Gastrocnemius medialis (tissue), 4 donors: ENCODE measurements around the gene GRXCR2. TPM values are rescaled to one million over a fixed set of nuclear protein-coding genes. Genes with fewer than 3 reads are reported as not detected.

ENCODE experiments used
- ATAC-seq, 2 donors: fragments of 150-250 bp; one replicate each; pipeline ENCODE4 v1.9.1; 2016
- DNase-seq, 2 donors: peaks; one replicate each; pipeline ENCODE4 v3.0.0-alpha.2; 2019
- H3K27ac ChIP-seq, 4 donors: fragments of 200-600 bp; sonication (generic); 1 replicate in 1 of 4; 2 replicates in 3 of 4; pipeline ENCODE4 v1.5.1; 2016 to 2018; ENCODE audit warnings: mild to moderate bottlenecking in 2 of 4, moderate library complexity in 1 of 4
- H3K27me3 ChIP-seq, 3 donors: fragments of 200-600 bp; sonication (generic) in 2 of 3; 1 replicate in 1 of 3; 2 replicates in 2 of 3; pipeline versions ENCODE4 v1.5.1 to v1.6.0; 2016 to 2019; ENCODE audit warnings: mild to moderate bottlenecking in 1 of 3, moderate library complexity in 1 of 3
- H3K36me3 ChIP-seq, 2 donors: fragments of 200-600 bp; sonication (generic) in 1 of 2; one replicate each; pipeline ENCODE4 v1.5.1; 2017 to 2018
- H3K4me1 ChIP-seq, 2 donors: fragments of 200-600 bp; sonication (generic) in 1 of 2; one replicate each; pipeline ENCODE4 v1.5.1; 2016 to 2017; ENCODE audit warnings: mild to moderate bottlenecking in 2 of 2
- H3K4me3 ChIP-seq, 4 donors: fragments of 200-600 bp; sonication (generic) in 3 of 4; 1 replicate in 1 of 4; 2 replicates in 3 of 4; pipeline ENCODE4 v1.5.1; 2016 to 2019; ENCODE audit warnings: mild to moderate bottlenecking in 2 of 4
- H3K9me3 ChIP-seq, 3 donors: fragments of 200-600 bp; sonication (generic) in 2 of 3; 1 replicate in 1 of 3; 2 replicates in 2 of 3; pipeline ENCODE4 v1.5.1; 2016 to 2019
- POLR2A ChIP-seq, 2 donors: fragments of 450-650 bp; IDR thresholded peaks; one replicate each; pipeline ENCODE4 v1.6.1; 2017; ENCODE audit warnings: antibody characterized with exemption in 2 of 2, mild to moderate bottlenecking in 2 of 2, moderate library complexity in 2 of 2
- in situ Hi-C, 4 donors: fragments of 200-750 bp; cut with MboI; loops; one replicate each; pipeline versions ENCODE4 v1.15.0 to v1.8.0; 2017; ENCODE audit warnings: low sequenced_read_pairs in 4 of 4
- intact Hi-C: fragments of 100-400 bp; cut with DNase I; formaldehyde crosslinking; loops from one replicate; pipeline ENCODE4 v1.15.1; 2023; ENCODE audit warnings: low total_unique reads
- total RNA-seq, 4 donors: library from RNA; depleted of rRNA; stranded (reverse); fragments of >200 nt; gene quantifications; one replicate each; pipeline versions ENCODE4 v1.1.0 to v1.2.3, GENCODE V29; 2016
- TF ChIP-seq, protein P1 (sequence below), 5 experiments: fragments of 450-650 bp in 3 of 5; fragments of 200-600 bp in 2 of 5; sonication (generic) in 2 of 5; IDR thresholded peaks in 4 of 5; conservative IDR thresholded peaks in 1 of 5; 1 replicate in 4 of 5; 2 replicates in 1 of 5; pipeline ENCODE4 v1.5.1; 2016 to 2019; ENCODE audit warnings: antibody characterized with exemption in 5 of 5, mild to moderate bottlenecking in 3 of 5, moderate library complexity in 3 of 5

Gene GRXCR2, protein sequence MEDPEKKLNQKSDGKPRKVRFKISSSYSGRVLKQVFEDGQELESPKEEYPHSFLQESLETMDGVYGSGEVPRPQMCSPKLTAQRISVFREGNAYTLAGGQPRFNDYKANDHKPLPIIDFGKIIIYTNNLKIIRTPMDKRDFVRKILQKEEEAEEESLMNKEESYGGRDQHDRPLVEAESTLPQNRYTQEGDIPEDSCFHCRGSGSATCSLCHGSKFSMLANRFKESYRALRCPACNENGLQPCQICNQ
- total RNA-seq = not detected

DNA sequence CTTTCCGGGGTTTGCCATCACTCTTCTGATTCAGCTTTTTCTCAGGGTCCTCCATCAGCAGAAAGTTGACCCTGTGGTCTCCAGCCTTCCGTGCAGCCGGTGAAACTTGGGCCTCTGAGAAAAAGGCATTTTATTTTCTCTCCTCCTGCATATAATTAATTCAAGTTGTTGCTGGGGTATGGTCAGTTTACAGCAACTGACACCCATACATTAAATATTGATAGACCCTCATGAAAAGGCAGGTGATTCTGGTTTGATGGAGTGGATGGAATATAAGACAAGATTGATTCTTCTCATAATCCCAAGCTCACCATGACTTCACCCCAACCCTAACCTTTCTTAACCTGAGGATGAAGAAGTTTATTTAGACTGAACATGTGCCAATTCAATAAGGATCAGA is at the start of gene GRXCR2:
TSS of gene GRXCR2 (minus strand) at position 101 of the 400 bp plus-strand sequence. CDS start at position 55, 46 bp downstream.
- TF ChIP-seq, protein P1, sequence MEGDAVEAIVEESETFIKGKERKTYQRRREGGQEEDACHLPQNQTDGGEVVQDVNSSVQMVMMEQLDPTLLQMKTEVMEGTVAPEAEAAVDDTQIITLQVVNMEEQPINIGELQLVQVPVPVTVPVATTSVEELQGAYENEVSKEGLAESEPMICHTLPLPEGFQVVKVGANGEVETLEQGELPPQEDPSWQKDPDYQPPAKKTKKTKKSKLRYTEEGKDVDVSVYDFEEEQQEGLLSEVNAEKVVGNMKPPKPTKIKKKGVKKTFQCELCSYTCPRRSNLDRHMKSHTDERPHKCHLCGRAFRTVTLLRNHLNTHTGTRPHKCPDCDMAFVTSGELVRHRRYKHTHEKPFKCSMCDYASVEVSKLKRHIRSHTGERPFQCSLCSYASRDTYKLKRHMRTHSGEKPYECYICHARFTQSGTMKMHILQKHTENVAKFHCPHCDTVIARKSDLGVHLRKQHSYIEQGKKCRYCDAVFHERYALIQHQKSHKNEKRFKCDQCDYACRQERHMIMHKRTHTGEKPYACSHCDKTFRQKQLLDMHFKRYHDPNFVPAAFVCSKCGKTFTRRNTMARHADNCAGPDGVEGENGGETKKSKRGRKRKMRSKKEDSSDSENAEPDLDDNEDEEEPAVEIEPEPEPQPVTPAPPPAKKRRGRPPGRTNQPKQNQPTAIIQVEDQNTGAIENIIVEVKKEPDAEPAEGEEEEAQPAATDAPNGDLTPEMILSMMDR (IDR thresholded peaks at IDR 0.05 in 4 of 5, conservative IDR thresholded peaks at IDR 0.05 in 1 of 5) = no peak
- no peak for TF ChIP-seq POLR2A (IDR thresholded peaks at IDR 0.05)
- Histone ChIP-seq H3K4me1 (no peaks in the 10 kb centered on the region), H3K36me3 (no peaks in the 10 kb centered on the region), H3K27ac (no peak within 1 kb of the TSS), H3K27me3 (no peaks in the 10 kb centered on the region), H3K4me3 (no peak within 1 kb of the TSS), H3K9me3 (no peaks in the 10 kb centered on the region)
- DNase-seq = no peak
- in situ Hi-C loops = no loop called here
- intact Hi-C loops = no loop called here
- ATAC-seq = no peak

DNA sequence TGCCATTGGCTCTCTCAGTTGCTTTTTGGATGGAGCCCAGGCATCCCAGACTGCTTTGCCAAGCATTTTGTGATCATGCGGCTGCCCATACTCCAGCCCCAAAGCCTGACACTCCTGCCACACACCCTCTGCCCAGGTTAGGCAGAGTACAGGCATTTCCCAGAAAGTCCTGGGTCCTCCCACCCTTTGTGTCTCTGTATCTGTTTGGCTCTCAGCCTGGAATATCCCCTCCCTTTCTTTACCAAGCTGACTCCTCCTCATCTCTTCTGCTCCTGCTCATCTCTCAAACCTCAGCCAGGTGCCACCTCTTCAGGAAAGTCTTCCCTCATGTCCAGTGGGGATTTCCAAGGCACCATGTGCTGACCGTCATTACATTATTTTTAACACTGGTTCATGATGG is 49.2 kb upstream of the GRXCR2 start:
- Histone ChIP-seq H3K36me3 (no peaks in the 10 kb centered on the region), H3K9me3 (no peaks in the 10 kb centered on the region), H3K4me1 (no peaks in the 10 kb centered on the region), H3K4me3 (no peak overlapping the region), H3K27me3 (no peaks in the 10 kb centered on the region), H3K27ac (no peak overlapping the region)
- in situ Hi-C loops (no loop called here), intact Hi-C loops (no loop called here)
- DNase-seq (no peak), ATAC-seq (no peak)
- no peak for TF ChIP-seq POLR2A (IDR thresholded peaks at IDR 0.05)
- TF ChIP-seq, protein P1 (IDR thresholded peaks at IDR 0.05 in 4 of 5, conservative IDR thresholded peaks at IDR 0.05 in 1 of 5) = no peak

DNA sequence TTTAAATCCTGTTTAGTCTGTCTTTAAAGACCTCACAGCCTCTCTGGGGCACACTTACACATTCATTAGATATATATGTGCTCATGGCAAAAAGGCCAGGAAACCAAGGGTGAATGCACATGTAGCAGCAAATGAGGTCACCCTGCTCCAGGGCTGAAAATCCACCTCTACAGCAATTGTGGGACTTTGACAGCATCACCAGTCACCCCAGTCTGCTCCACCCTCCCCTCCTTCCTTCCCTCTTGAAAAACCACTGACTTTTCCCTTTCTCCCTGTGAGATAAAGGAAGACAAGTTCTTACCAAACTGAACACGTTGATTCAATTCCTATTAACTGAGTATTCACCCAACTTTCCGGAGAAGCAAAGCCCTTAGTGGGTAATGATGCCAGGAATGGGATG is 48.4 kb upstream of the GRXCR2 start:
- intact Hi-C loops (no loop called here), in situ Hi-C loops (no loop called here)
- H3K4me1 ChIP-seq = no peaks in the 10 kb centered on the region
- no peaks in the 10 kb centered on the region for H3K9me3 ChIP-seq
- no peak overlapping the region for H3K27ac ChIP-seq
- TF ChIP-seq POLR2A (IDR thresholded peaks at IDR 0.05) = no peak
- TF ChIP-seq, protein P1 (IDR thresholded peaks at IDR 0.05 in 4 of 5, conservative IDR thresholded peaks at IDR 0.05 in 1 of 5) = no peak
- DNase-seq (no peak), ATAC-seq (no peak)
- H3K27me3 ChIP-seq = no peaks in the 10 kb centered on the region
- no peaks in the 10 kb centered on the region for H3K36me3 ChIP-seq
- no peak overlapping the region for H3K4me3 ChIP-seq

DNA sequence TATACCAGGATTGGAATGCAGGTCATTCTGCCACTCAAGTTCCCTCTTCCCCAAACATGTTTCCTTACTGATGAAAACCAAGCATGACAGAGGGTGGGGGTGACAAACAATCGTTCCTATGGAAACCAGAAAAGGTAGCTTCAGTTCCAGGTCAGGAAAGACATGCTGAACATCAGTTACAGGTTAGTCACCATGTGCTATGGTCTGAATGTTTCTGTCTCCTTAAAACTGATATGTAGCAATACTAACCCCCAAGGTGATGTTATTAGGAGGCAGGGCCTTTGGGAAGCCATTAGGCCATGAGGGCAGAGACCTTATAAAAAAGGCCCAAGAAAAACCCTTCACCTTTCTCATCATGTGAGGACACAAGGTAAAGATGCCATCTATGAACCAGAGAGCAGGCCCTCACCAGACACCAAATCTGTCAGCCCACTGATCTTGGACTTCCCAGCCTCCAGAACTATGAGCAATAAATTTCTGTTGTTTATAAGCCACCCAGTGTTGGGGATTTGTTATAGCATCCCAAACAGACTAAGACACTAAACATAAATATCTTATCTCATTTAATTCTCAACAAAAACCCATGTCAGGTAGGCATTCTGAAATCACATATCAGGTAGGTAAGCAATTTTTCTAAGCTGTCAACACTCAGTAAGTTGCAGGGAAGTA is 47.9 kb upstream of the GRXCR2 start:
- TF ChIP-seq, protein P1 (IDR thresholded peaks at IDR 0.05 in 4 of 5, conservative IDR thresholded peaks at IDR 0.05 in 1 of 5) = no peak
- no peak for TF ChIP-seq POLR2A (IDR thresholded peaks at IDR 0.05)
- no peak overlapping the region for H3K4me3 ChIP-seq
- intact Hi-C loops = no loop called here
- no peaks in the 10 kb centered on the region for H3K27me3 ChIP-seq
- DNase-seq (no peak), ATAC-seq (no peak)
- in situ Hi-C loops = no loop called here
- no peaks in the 10 kb centered on the region for H3K9me3 ChIP-seq
- H3K27ac ChIP-seq = no peak overlapping the region
- H3K36me3 ChIP-seq = no peaks in the 10 kb centered on the region
- no peaks in the 10 kb centered on the region for H3K4me1 ChIP-seq
